HepG2 (cell line): Measurements from ENCODE around the gene EMC10. TPM values are rescaled to one million over a fixed set of nuclear protein-coding genes. Genes with fewer than 3 reads are reported as not detected.

Experiments used
- ATAC-seq: fragments of 200-7000 bp; cut with Tn5 transposase; 3 replicates; pipeline ENCODE4 v1.9.1; 2020; ENCODE audit warnings: mild to moderate bottlenecking, moderate library complexity
- BruUV-seq: library from RNA; stranded (reverse); fragments of 400-500 nt; replicated peaks from 2 replicates; lab custom pipeline; 2021; lab: Mats Ljungman, UMichigan
- CTCF ChIA-PET: fragments of 300-600 bp; formaldehyde crosslinking; extraction: SDS; loops from one replicate; lab custom pipeline; 2021; ENCODE audit warnings: low total read pairs, inconsistent platforms, low intra/inter-chr PET ratio; lab: Yijun Ruan, JAX
- POLR2A ChIA-PET: fragments of 350-600 bp; sonication (Branson Sonifier 250); formaldehyde crosslinking; loops from one replicate; lab custom pipeline; 2020; ENCODE audit warnings: antibody characterized with exemption, inconsistent platforms; lab: Yijun Ruan, JAX
- DNase-seq: peaks from one replicate; pipeline ENCODE4 v3.0.0-alpha.2; 2015; ENCODE audit warnings: low spot score
- FAIRE-seq: peaks from 3 replicates; lab custom pipeline; 2011; peaks lifted over from hg19 to GRCh38; lab: Jason Lieb, UNC
- H2AFZ ChIP-seq: one replicate; pipeline ENCODE4 v1.6.1; 2011; ENCODE audit warnings: low read length, inconsistent platforms
- H3K27ac ChIP-seq: fragments of 300-600 bp; 3 replicates; pipeline ENCODE4 v1.8.0; 2011; ENCODE audit warnings: mixed run types, mild to moderate bottlenecking, mixed read lengths, low read length, inconsistent platforms; ENCODE audit not compliant: insufficient read depth; ENCODE audit errors: extremely low read length
- H3K27me3 ChIP-seq, 2 experiments: fragments of 200-600 bp in 1 of 2; 2 replicates in 1 of 2; 3 replicates in 1 of 2; pipeline versions ENCODE4 v1.6.0 to v1.8.0; 2011; ENCODE audit warnings: low read length in 2 of 2, mild to moderate bottlenecking in 2 of 2, moderate library complexity in 2 of 2, inconsistent platforms in 1 of 2; ENCODE audit not compliant: insufficient read depth in 2 of 2, control insufficient read depth in 1 of 2
- H3K36me3 ChIP-seq, 2 experiments: fragments of 200-600 bp in 1 of 2; replicated peaks in 1 of 2; 2 replicates in 1 of 2; 3 replicates in 1 of 2; pipeline versions ENCODE4 v1.5.1 to v1.8.0; 2011; ENCODE audit warnings: low read length in 2 of 2, inconsistent platforms in 1 of 2; ENCODE audit not compliant: insufficient read depth in 2 of 2, control insufficient read depth in 1 of 2
- H3K4me1 ChIP-seq: 2 replicates; pipeline ENCODE4 v1.5.1; 2012; ENCODE audit warnings: low read length, inconsistent platforms; ENCODE audit not compliant: insufficient read depth
- H3K4me2 ChIP-seq: 2 replicates; pipeline ENCODE4 v1.6.0; 2011; ENCODE audit warnings: low read depth, low read length, inconsistent platforms
- H3K4me3 ChIP-seq, 3 experiments: fragments of 200-600 bp in 1 of 3; sonication (generic), shearing (Covaris generic) in 1 of 3; replicated peaks in 1 of 3; 2 replicates each; pipeline ENCODE4 v1.5.1; 2011 to 2016; ENCODE audit warnings: low read length in 3 of 3, inconsistent platforms in 2 of 3, low read depth in 2 of 3, mild to moderate bottlenecking in 2 of 3, control low read depth in 1 of 3, mixed read lengths in 1 of 3; ENCODE audit not compliant: insufficient read depth in 1 of 3
- H3K79me2 ChIP-seq: one replicate; pipeline ENCODE4 v1.6.1; 2011; ENCODE audit warnings: low read length, inconsistent platforms; ENCODE audit not compliant: insufficient read depth
- H3K9ac ChIP-seq: 2 replicates; pipeline ENCODE4 v1.6.0; 2011; ENCODE audit warnings: mild to moderate bottlenecking, low read depth, low read length, inconsistent platforms; ENCODE audit not compliant: insufficient read depth
- H3K9me3 ChIP-seq: 2 replicates; pipeline ENCODE4 v1.5.1; 2012; ENCODE audit warnings: mild to moderate bottlenecking, low read length
- H4K20me1 ChIP-seq: 2 replicates; pipeline ENCODE4 v1.6.0; 2011; ENCODE audit warnings: inconsistent platforms, mild to moderate bottlenecking, low read length, moderate library complexity; ENCODE audit not compliant: insufficient read depth
- BRD4 ChIP-seq: sonication (generic); formaldehyde crosslinking; IDR thresholded peaks from 2 replicates; pipeline ENCODE4 v1.4.0; 2020; ENCODE audit warnings: missing genetic modification reagents
- ELK4 ChIP-seq: sonication (generic); formaldehyde crosslinking; IDR thresholded peaks from 2 replicates; pipeline ENCODE4 v1.9.0; 2021; ENCODE audit warnings: missing genetic modification reagents, borderline replicate concordance
- KLF6 ChIP-seq: IDR thresholded peaks from 2 replicates; pipeline ENCODE4 v1.8.0; 2016; ENCODE audit warnings: missing biosample characterization, missing genetic modification reagents
- MBNL3 ChIP-seq: fragments of 250-450 bp; sonication (Bioruptor Pico); conservative IDR thresholded peaks from 2 replicates; pipeline ENCODE4 v1.8.0; 2022; ENCODE audit warnings: mild to moderate bottlenecking, inconsistent platforms
- MTF1 ChIP-seq: sonication (generic); formaldehyde crosslinking; IDR thresholded peaks from 2 replicates; pipeline ENCODE4 v1.5.0; 2020; ENCODE audit warnings: missing genetic modification reagents
- RBFOX2 ChIP-seq: fragments of 200-400 bp; formaldehyde crosslinking; IDR thresholded peaks from 2 replicates; pipeline ENCODE4 v1.6.1; 2017; ENCODE audit warnings: low read depth, mild to moderate bottlenecking, low read length
- SATB2 ChIP-seq: sonication (generic); formaldehyde crosslinking; IDR thresholded peaks from 2 replicates; pipeline ENCODE4 v1.5.0; 2020; ENCODE audit warnings: missing genetic modification reagents
- SIX1 ChIP-seq: sonication (generic); formaldehyde crosslinking; IDR thresholded peaks from 2 replicates; pipeline ENCODE4 v1.4.0; 2020; ENCODE audit warnings: missing genetic modification reagents, borderline replicate concordance
- YY1 ChIP-seq: IDR thresholded peaks from 2 replicates; pipeline ENCODE4 v1.6.1; 2011; ENCODE audit warnings: low read length, low read depth, moderate library complexity, mild to moderate bottlenecking; ENCODE audit not compliant: insufficient read depth, insufficient replicate concordance
- ZEB1 ChIP-seq: IDR thresholded peaks from 2 replicates; pipeline ENCODE4 v1.6.1; 2012; ENCODE audit warnings: mild to moderate bottlenecking, low read depth, inconsistent platforms; ENCODE audit not compliant: insufficient replicate concordance
- ZNF30 ChIP-seq: sonication (generic); formaldehyde crosslinking; IDR thresholded peaks from 2 replicates; pipeline ENCODE4 v1.5.0; 2020; ENCODE audit warnings: mild to moderate bottlenecking, missing genetic modification reagents
- ZNF768 ChIP-seq: sonication (generic); formaldehyde crosslinking; IDR thresholded peaks from 2 replicates; pipeline ENCODE4 v1.4.0; 2020; ENCODE audit warnings: missing genetic modification reagents
- WGBS: methylation state at CpG from one replicate; pipeline ENCODE4 v1.1.6; 2017; ENCODE audit warnings: low lambda C conversion rate; 5-methylcytosine and 5-hydroxymethylcytosine counted together
- in situ Hi-C: cut with HindIII; loops from 2 replicates; pipeline ENCODE4 v1.10.0; 2017; ENCODE audit warnings: low pct_unique_long_range_greater_than_20kb; ENCODE audit not compliant: extremely low pct_ligation_motif_present
- intact Hi-C: fragments of 100-400 bp; cut with micrococcal nuclease; formaldehyde crosslinking; loops from one replicate; pipeline ENCODE4 v1.10.0; 2022; ENCODE audit not compliant: unreplicated experiment
- polyA plus RNA-seq, 8 experiments: library from polyadenylated mRNA; depleted of rRNA in 3 of 8; stranded (reverse) in 7 of 8; unstranded in 1 of 8; fragments of >200 nt; fragmentation: Illumina TruSeq in 4 of 8; extraction: Trizol in 4 of 8; gene quantifications; 2 replicates each; pipeline versions ENCODE4 v1.2.1 to v1.2.3, GENCODE V29; 2011 to 2016; ENCODE audit warnings: low read depth in 4 of 8, missing spikeins in 1 of 8, mixed read lengths in 1 of 8; ENCODE audit not compliant: insufficient read depth in 1 of 8
- total RNA-seq, 5 experiments: library from RNA; depleted of rRNA; stranded (reverse); fragments of >200 nt; fragmentation: Illumina TruSeq; extraction: Trizol; gene quantifications; 2 replicates each; pipeline ENCODE4 v1.2.3, GENCODE V29; 2016; ENCODE audit warnings: low read depth in 1 of 5
- TF ChIP-seq, protein P1 (sequence below): sonication (generic); formaldehyde crosslinking; IDR thresholded peaks from 2 replicates; pipeline ENCODE4 v1.9.0; 2022; ENCODE audit warnings: low read depth, missing genetic modification reagents
- TF ChIP-seq, protein P2 (sequence below): sonication (generic); formaldehyde crosslinking; IDR thresholded peaks from 2 replicates; pipeline ENCODE4 v1.4.0; 2020; ENCODE audit warnings: missing genetic modification reagents
- TF ChIP-seq, protein P3 (sequence below): sonication (generic); formaldehyde crosslinking; IDR thresholded peaks from 2 replicates; pipeline ENCODE4 v1.4.0; 2020; ENCODE audit warnings: mild to moderate bottlenecking, missing genetic modification reagents

The EMC10 gene
- total and polyA plus RNA-seq, 2 of the 13 experiments (the other 11 are each of a cell fraction or from before 2014, with no cell fraction given): not detected

DNA sequence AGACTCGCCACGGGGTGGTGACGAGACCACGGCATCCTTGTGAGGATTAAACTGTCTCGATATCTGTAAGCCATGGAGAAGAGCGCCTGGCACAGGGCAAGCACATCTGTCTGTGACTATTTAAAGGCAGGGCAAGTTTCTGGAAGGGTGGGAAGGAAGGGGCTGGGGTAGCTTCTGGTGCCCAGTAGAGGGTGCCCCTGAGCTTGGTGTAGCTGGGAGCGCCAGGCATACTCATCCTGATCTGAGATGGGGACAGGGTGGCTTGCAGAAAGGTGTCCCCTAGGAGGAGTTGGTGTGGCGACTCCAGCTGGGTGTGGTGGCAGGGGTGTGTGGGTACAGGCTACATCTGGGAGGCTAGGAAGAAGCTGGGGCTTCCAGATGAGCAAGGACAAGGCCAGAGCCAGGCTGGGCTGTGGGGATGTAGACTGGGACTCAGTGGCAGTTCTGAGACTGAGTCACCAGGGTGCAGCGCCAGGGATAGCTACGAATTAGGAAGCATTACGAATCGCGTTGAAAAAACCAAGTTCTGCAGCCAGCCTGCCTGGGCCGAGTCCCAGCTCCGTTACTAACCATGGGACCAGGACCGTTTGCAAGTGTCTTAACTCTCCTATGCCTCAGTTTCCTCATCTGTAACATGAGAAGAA, 60.5 kb downstream of the EMC10 start:
- DNase-seq (no peak), ATAC-seq (no peak; the same call in 1 of the 3 replicates), FAIRE-seq (no peak)
- Histone ChIP-seq H4K20me1 (no peaks in the 10 kb centered on the region), H3K9me3 (no peaks in the 10 kb centered on the region), H3K4me2 (no peak overlapping the region), H3K36me3 (no peaks in the 10 kb centered on the region), H3K79me2 (no peaks in the 10 kb centered on the region), H3K27ac (no peak overlapping the region), H3K27me3 (peaks cover 0 to 11% of the 10 kb centered on the region in 2 experiments; a peak in 1 of 5 replicates), H3K9ac (no peak overlapping the region), H3K4me1 (no peaks in the 10 kb centered on the region), H3K4me3 (no peak overlapping the region), H2AFZ (no peak overlapping the region)
- ChIA-PET POLR2A (no interaction called here), CTCF (interaction anchor here (1.5 to 2.0 kb wide), 3 partner anchors 20 to 247 kb away, joined by 4 to 14 read pairs (median 9); no protein-coding TSS in a partner anchor)
- in situ Hi-C loops (no loop called here), intact Hi-C loops (no loop called here)
- 67% methylated on average over 12 of the region's 16 CpGs for WGBS
- BruUV-seq: no TSS peak
- TF ChIP-seq SATB2 (CRISPR knock-in tag): no peak
- TF ChIP-seq, protein P1, sequence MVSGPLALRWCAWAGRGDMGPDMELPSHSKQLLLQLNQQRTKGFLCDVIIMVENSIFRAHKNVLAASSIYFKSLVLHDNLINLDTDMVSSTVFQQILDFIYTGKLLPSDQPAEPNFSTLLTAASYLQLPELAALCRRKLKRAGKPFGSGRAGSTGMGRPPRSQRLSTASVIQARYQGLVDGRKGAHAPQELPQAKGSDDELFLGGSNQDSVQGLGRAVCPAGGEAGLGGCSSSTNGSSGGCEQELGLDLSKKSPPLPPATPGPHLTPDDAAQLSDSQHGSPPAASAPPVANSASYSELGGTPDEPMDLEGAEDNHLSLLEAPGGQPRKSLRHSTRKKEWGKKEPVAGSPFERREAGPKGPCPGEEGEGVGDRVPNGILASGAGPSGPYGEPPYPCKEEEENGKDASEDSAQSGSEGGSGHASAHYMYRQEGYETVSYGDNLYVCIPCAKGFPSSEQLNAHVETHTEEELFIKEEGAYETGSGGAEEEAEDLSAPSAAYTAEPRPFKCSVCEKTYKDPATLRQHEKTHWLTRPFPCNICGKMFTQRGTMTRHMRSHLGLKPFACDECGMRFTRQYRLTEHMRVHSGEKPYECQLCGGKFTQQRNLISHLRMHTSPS: no peak
- TF ChIP-seq RBFOX2: no peak
- TF ChIP-seq BRD4 (CRISPR knock-in tag): no peak
- TF ChIP-seq MTF1 (CRISPR knock-in tag): no peak
- TF ChIP-seq, protein P2, sequence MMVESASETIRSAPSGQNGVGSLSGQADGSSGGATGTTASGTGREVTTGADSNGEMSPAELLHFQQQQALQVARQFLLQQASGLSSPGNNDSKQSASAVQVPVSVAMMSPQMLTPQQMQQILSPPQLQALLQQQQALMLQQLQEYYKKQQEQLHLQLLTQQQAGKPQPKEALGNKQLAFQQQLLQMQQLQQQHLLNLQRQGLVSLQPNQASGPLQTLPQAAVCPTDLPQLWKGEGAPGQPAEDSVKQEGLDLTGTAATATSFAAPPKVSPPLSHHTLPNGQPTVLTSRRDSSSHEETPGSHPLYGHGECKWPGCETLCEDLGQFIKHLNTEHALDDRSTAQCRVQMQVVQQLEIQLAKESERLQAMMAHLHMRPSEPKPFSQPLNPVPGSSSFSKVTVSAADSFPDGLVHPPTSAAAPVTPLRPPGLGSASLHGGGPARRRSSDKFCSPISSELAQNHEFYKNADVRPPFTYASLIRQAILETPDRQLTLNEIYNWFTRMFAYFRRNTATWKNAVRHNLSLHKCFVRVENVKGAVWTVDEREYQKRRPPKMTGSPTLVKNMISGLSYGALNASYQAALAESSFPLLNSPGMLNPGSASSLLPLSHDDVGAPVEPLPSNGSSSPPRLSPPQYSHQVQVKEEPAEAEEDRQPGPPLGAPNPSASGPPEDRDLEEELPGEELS (CRISPR knock-in tag): no peak
- TF ChIP-seq ZNF30 (CRISPR knock-in tag): no peak
- TF ChIP-seq ELK4 (CRISPR knock-in tag): no peak
- TF ChIP-seq ZNF768 (CRISPR knock-in tag): no peak
- TF ChIP-seq KLF6 (CRISPR knock-in tag): no peak
- no peak for TF ChIP-seq MBNL3
- TF ChIP-seq, protein P3, sequence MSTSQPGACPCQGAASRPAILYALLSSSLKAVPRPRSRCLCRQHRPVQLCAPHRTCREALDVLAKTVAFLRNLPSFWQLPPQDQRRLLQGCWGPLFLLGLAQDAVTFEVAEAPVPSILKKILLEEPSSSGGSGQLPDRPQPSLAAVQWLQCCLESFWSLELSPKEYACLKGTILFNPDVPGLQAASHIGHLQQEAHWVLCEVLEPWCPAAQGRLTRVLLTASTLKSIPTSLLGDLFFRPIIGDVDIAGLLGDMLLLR (CRISPR knock-in tag): no peak
- TF ChIP-seq ZEB1: no peak
- no peak for TF ChIP-seq YY1
- no peak for TF ChIP-seq SIX1 (CRISPR knock-in tag)
